Mesenchymal stem cell (in vitro differentiated cells and primary cell): ENCODE measurements around the gene TLR2.

Experiments
- DNase-seq: peaks from one replicate; pipeline ENCODE4 v3.0.0-alpha.2; 2013
- H2AFZ ChIP-seq: one replicate; pipeline ENCODE4 v1.6.1; 2013; ENCODE audit warnings: low read depth, mild to moderate bottlenecking, control low read depth, inconsistent platforms, low read length, moderate library complexity
- H2AK5ac ChIP-seq: 2 replicates; pipeline ENCODE4 v1.6.1; 2013; ENCODE audit warnings: low read length, moderate library complexity, mild to moderate bottlenecking, inconsistent platforms; ENCODE audit not compliant: severe bottlenecking
- H2BK120ac ChIP-seq: one replicate; pipeline ENCODE4 v1.6.1; 2013; ENCODE audit warnings: low read depth, mild to moderate bottlenecking, inconsistent platforms, low read length, moderate library complexity
- H2BK12ac ChIP-seq, 2 experiments: one replicate each; pipeline ENCODE4 v1.6.1; 2013; ENCODE audit warnings: inconsistent platforms in 2 of 2, low read length in 2 of 2, mild to moderate bottlenecking in 2 of 2, moderate library complexity in 2 of 2, control low read depth in 1 of 2
- H2BK15ac ChIP-seq: one replicate; pipeline ENCODE4 v1.6.1; 2013; ENCODE audit warnings: mild to moderate bottlenecking, low read depth, inconsistent platforms; ENCODE audit not compliant: poor library complexity, severe bottlenecking
- H2BK5ac ChIP-seq: 2 replicates; pipeline ENCODE4 v1.6.1; 2013; ENCODE audit warnings: low read depth, mild to moderate bottlenecking, low read length, control low read depth, inconsistent platforms; ENCODE audit not compliant: poor library complexity, severe bottlenecking
- H3K14ac ChIP-seq, 2 experiments: one replicate each; pipeline ENCODE4 v1.6.1; 2013; ENCODE audit warnings: inconsistent platforms in 2 of 2, low read length in 2 of 2, control low read depth in 1 of 2, mild to moderate bottlenecking in 1 of 2, moderate library complexity in 1 of 2
- H3K18ac ChIP-seq, 2 experiments: one replicate each; pipeline ENCODE4 v1.6.1; 2013; ENCODE audit warnings: inconsistent platforms in 2 of 2, low read length in 2 of 2, control low read depth in 1 of 2, low read depth in 1 of 2, mild to moderate bottlenecking in 1 of 2
- H3K23ac ChIP-seq, 2 experiments: one replicate each; pipeline ENCODE4 v1.6.1; 2013; ENCODE audit warnings: inconsistent platforms in 2 of 2, low read length in 2 of 2, mild to moderate bottlenecking in 2 of 2, moderate library complexity in 2 of 2, control low read depth in 1 of 2
- H3K27ac ChIP-seq: 2 replicates; pipeline ENCODE4 v1.5.1; 2013; ENCODE audit warnings: mild to moderate bottlenecking, moderate library complexity, low read length, control low read depth, inconsistent platforms; ENCODE audit not compliant: poor library complexity, severe bottlenecking
- H3K27me3 ChIP-seq, 2 experiments: 2 replicates each; pipeline versions ENCODE4 v1.6.1 to v1.7.0; 2013; ENCODE audit warnings: low read length in 2 of 2, mild to moderate bottlenecking in 2 of 2, moderate library complexity in 2 of 2, control low read depth in 1 of 2, inconsistent platforms in 1 of 2; ENCODE audit not compliant: control insufficient read depth in 1 of 2, insufficient read depth in 1 of 2
- H3K36me3 ChIP-seq, 2 experiments: 2 replicates each; pipeline versions ENCODE4 v1.6.1 to v1.7.0; 2013; ENCODE audit warnings: low read length in 2 of 2, control low read depth in 1 of 2, inconsistent platforms in 1 of 2, low read depth in 1 of 2, mild to moderate bottlenecking in 1 of 2; ENCODE audit not compliant: insufficient read depth in 2 of 2, control insufficient read depth in 1 of 2
- H3K4ac ChIP-seq, 2 experiments: one replicate each; pipeline ENCODE4 v1.6.1; 2013; ENCODE audit warnings: inconsistent platforms in 2 of 2, low read length in 2 of 2, mild to moderate bottlenecking in 2 of 2, moderate library complexity in 2 of 2, control low read depth in 1 of 2, low read depth in 1 of 2
- H3K4me1 ChIP-seq: 2 replicates; pipeline ENCODE4 v1.6.1; 2013; ENCODE audit warnings: low read depth, low read length, control low read depth; ENCODE audit not compliant: control insufficient read depth, insufficient read depth
- H3K4me2 ChIP-seq: 2 replicates; pipeline ENCODE4 v1.6.1; 2013; ENCODE audit warnings: low read length, mild to moderate bottlenecking, inconsistent platforms; ENCODE audit not compliant: poor library complexity, severe bottlenecking
- H3K4me3 ChIP-seq, 2 experiments: 2 replicates each; pipeline versions ENCODE4 v1.5.1 to v1.7.0; 2013; ENCODE audit warnings: low read length in 2 of 2, mild to moderate bottlenecking in 2 of 2, control low read depth in 1 of 2, low read depth in 1 of 2; ENCODE audit not compliant: insufficient read depth in 1 of 2
- H3K79me1 ChIP-seq: replicated peaks from 2 replicates; pipeline ENCODE4 v1.6.1; 2013; ENCODE audit warnings: mild to moderate bottlenecking, control low read depth, low read length, inconsistent platforms; ENCODE audit not compliant: poor library complexity, severe bottlenecking
- H3K9ac ChIP-seq: 2 replicates; pipeline ENCODE4 v1.7.0; 2013; ENCODE audit warnings: mild to moderate bottlenecking, low read length, moderate library complexity
- H3K9me3 ChIP-seq: 2 replicates; pipeline ENCODE4 v1.7.0; 2013; ENCODE audit warnings: mild to moderate bottlenecking, low read length; ENCODE audit not compliant: control insufficient read depth
- H4K8ac ChIP-seq: one replicate; pipeline ENCODE4 v1.6.1; 2013; ENCODE audit warnings: inconsistent platforms, mild to moderate bottlenecking, low read length, moderate library complexity
- H4K91ac ChIP-seq: one replicate; pipeline ENCODE4 v1.6.1; 2013; ENCODE audit warnings: mild to moderate bottlenecking, low read length, inconsistent platforms
- WGBS: methylation state at CpG from one replicate; pipeline ENCODE4 v1.1.7; 2013; ENCODE audit warnings: mixed read lengths; 5-methylcytosine and 5-hydroxymethylcytosine counted together

The TLR2 gene

GRCh38 chr4:153683763-153684181, 308 bp upstream of the TLR2 start:
- Histone ChIP-seq H3K23ac (no peak overlapping the region), H3K4me2 (peak overlapping the region; percentile 98), H3K9me3 (peaks cover 14% of the 10 kb centered on the region), H3K4me1 (peaks cover 13% of the 10 kb centered on the region), H3K36me3 (no peaks in the 10 kb centered on the region), H3K27me3 (peaks cover 6 to 57% of the 10 kb centered on the region in 2 experiments), H4K91ac (no peak overlapping the region), H3K79me1 (no peaks in the 10 kb centered on the region), H3K4me3 (peak overlapping the region; percentile 68 to 75), H2AK5ac (no peak overlapping the region), H4K8ac (peak overlapping the region; percentile 69), H2BK5ac (no peak overlapping the region), H2AFZ (no peak overlapping the region), H3K4ac (no peak overlapping the region), H3K18ac (peak overlapping the region in 1 of 2 experiments; percentile 21), H3K27ac (no peak overlapping the region), H3K14ac (no peak overlapping the region), H2BK12ac (no peak overlapping the region), H2BK120ac (no peak overlapping the region), H2BK15ac (no peak overlapping the region), H3K9ac (peak overlapping the region; percentile 32)
- no peak for DNase-seq
- 10% methylated on average over 23 of the region's 27 CpGs for WGBS

GRCh38 chr4:153684971-153685371, 891 bp downstream of the TLR2 start:
- Histone ChIP-seq H3K4ac (no peak overlapping the region), H3K23ac (peak overlapping the region in 1 of 2 experiments; percentile 20), H3K27ac (no peak overlapping the region), H3K79me1 (no peaks in the 10 kb centered on the region), H3K27me3 (peaks cover 6 to 45% of the 10 kb centered on the region in 2 experiments), H4K8ac (no peak overlapping the region), H3K9ac (peak overlapping the region; percentile 21), H4K91ac (no peak overlapping the region), H3K4me2 (peak overlapping the region; percentile 98), H3K18ac (no peak overlapping the region), H2BK120ac (no peak overlapping the region), H3K4me1 (peaks cover 13% of the 10 kb centered on the region), H3K36me3 (no peaks in the 10 kb centered on the region), H3K14ac (no peak overlapping the region), H2BK12ac (no peak overlapping the region), H2BK15ac (no peak overlapping the region), H2AK5ac (no peak overlapping the region), H2BK5ac (no peak overlapping the region), H3K9me3 (peaks cover 24% of the 10 kb centered on the region), H3K4me3 (peak overlapping the region; percentile 68 to 75), H2AFZ (no peak overlapping the region)
- WGBS: 32% methylated on average over 4 of the region's 9 CpGs
- DNase-seq: peak; percentile 6

DNA sequence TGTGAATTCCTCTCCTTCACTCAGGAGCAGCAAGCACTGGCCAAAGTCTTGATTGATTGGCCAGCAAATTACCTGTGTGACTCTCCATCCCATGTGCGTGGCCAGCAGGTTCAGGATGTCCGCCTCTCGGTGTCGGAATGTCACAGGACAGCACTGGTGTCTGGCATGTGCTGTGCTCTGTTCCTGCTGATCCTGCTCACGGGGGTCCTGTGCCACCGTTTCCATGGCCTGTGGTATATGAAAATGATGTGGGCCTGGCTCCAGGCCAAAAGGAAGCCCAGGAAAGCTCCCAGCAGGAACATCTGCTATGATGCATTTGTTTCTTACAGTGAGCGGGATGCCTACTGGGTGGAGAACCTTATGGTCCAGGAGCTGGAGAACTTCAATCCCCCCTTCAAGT, 20.4 kb downstream of the TLR2 start:
- no peak overlapping the region for H3K18ac ChIP-seq
- H3K4me1 ChIP-seq: no peaks in the 10 kb centered on the region
- no peak overlapping the region for H2AFZ ChIP-seq
- H3K79me1 ChIP-seq: no peaks in the 10 kb centered on the region
- no peak overlapping the region for H3K4me3 ChIP-seq
- no peaks in the 10 kb centered on the region for H3K9me3 ChIP-seq
- no peak overlapping the region for H3K27ac ChIP-seq
- no peak overlapping the region for H3K9ac ChIP-seq
- H3K27me3 ChIP-seq: peaks cover 0 to 39% of the 10 kb centered on the region in 2 experiments
- no peak overlapping the region for H4K91ac ChIP-seq
- no peak overlapping the region for H3K23ac ChIP-seq
- H2BK12ac ChIP-seq: no peak overlapping the region
- WGBS: 92% methylated on average over 7 of the region's 7 CpGs
- H4K8ac ChIP-seq: no peak overlapping the region
- H3K14ac ChIP-seq: no peak overlapping the region
- H2BK120ac ChIP-seq: no peak overlapping the region
- no peak overlapping the region for H2BK15ac ChIP-seq
- no peak overlapping the region for H2BK5ac ChIP-seq
- no peak overlapping the region for H3K4ac ChIP-seq
- H3K36me3 ChIP-seq: no peaks in the 10 kb centered on the region
- no peak overlapping the region for H3K4me2 ChIP-seq
- no peak for DNase-seq
- no peak overlapping the region for H2AK5ac ChIP-seq

DNA sequence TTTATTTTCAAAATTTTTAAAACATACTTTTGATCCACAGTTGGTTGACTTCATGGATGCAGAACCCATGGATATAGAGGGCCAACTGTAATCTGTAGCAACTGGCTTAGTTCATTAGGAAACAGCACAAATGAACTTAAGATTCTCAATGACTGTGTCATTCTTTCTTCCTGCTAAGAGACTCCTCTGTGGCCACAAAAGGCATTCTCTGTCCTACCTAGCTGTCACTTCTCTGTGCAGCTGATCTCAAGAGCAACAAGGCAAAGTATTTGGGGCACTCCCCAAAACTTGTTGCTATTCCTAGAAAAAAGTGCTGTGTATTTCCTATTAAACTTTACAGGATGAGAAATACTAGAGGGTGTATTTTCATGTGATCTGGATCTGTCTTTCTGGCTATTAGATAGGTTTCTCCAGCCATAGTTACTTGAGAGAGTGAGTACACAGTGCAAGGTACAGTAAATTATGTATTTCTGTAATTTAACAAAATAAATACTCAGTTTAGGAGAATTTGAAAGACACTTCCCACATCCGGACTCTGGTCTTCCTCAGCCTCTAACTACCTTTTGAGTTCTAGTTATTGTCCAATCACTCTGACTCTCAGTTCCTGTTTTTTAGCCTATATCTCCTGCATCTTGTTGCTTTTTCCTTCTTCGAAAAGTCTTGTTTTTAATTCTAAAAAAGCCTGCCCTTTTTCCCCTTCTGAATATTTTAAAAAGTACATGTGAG, 21.8 kb downstream of the TLR2 start:
- no peak overlapping the region for H2BK5ac ChIP-seq
- H3K27me3 ChIP-seq: peaks cover 0 to 45% of the 10 kb centered on the region in 2 experiments
- no peak for DNase-seq
- no peak overlapping the region for H2BK12ac ChIP-seq
- H3K4me1 ChIP-seq: no peaks in the 10 kb centered on the region
- no peak overlapping the region for H3K14ac ChIP-seq
- no peak overlapping the region for H2AK5ac ChIP-seq
- 78% methylated on average over 1 of the region's 2 CpGs for WGBS
- no peaks in the 10 kb centered on the region for H3K36me3 ChIP-seq
- no peak overlapping the region for H2BK15ac ChIP-seq
- no peaks in the 10 kb centered on the region for H3K9me3 ChIP-seq
- H2BK120ac ChIP-seq: no peak overlapping the region
- no peak overlapping the region for H3K23ac ChIP-seq
- H3K18ac ChIP-seq: no peak overlapping the region
- no peak overlapping the region for H3K9ac ChIP-seq
- no peak overlapping the region for H4K8ac ChIP-seq
- no peak overlapping the region for H4K91ac ChIP-seq
- H3K27ac ChIP-seq: no peak overlapping the region
- no peak overlapping the region for H3K4ac ChIP-seq
- H3K4me2 ChIP-seq: no peak overlapping the region
- no peak overlapping the region for H2AFZ ChIP-seq
- H3K79me1 ChIP-seq: no peaks in the 10 kb centered on the region
- H3K4me3 ChIP-seq: no peak overlapping the region
